MM.1S (cell line): Measurements from ENCODE around the gene CD48.

ENCODE experiments used
- EZH2 ChIP-seq: fragments of 300-600 bp; sonication (generic); optimal IDR thresholded peaks from 2 replicates; pipeline ENCODE3; 2017; ENCODE audit warnings: low read depth, mild to moderate bottlenecking, antibody characterized with exemption, low read length, mixed read lengths
- EZH2phosphoT487 ChIP-seq: fragments of 300-600 bp; sonication (generic); IDR thresholded peaks from 2 replicates; pipeline ENCODE4 v1.6.1; 2018; ENCODE audit warnings: antibody characterized with exemption, low read length
- TF ChIP-seq, protein P1 (sequence below): fragments of 300-600 bp; sonication (generic); IDR thresholded peaks from 2 replicates; pipeline ENCODE4 v1.5.1; 2016; ENCODE audit warnings: antibody characterized with exemption, low read length, mixed read lengths

DNA sequence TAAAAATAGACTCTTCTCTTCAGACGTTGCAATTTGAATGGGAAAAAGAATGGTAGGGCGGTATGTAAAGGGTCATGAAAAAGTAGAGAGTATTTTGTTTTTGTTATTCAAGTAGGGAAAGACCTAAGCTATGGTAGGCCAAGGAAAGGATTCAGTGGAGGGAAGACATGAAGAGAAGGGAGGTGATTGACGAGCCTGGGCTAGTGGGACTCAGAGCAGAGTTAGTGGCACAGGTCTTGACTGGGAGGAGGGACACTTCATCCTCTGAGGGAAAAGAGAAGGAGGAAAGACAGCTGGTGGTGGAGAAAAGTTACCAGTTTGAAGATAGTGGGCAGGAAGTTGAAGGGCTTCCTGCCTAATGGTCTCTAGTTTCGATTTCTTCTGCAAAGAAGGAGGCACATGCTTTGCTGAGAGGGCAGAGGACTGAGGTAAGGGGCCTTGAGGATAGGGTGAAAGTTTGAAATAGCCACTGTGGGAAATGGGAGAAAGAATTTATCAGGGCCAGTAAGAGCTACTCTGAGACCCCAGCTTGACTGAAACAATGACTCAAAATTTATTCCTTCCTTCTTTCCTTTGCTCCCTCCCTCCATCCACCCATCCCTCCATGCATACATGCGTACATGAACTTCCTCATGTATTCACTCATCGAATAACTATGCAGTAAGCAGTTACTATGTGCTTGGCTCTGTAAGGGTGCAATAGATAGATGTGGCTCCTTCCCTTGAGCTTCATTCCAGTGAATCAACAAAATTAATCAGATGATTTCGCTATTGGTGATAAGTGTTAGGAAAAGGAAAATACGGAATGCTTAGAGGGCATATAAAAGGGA, 4.2 kb downstream of the CD48 start:
- no peak for TF ChIP-seq EZH2
- TF ChIP-seq, protein P1, sequence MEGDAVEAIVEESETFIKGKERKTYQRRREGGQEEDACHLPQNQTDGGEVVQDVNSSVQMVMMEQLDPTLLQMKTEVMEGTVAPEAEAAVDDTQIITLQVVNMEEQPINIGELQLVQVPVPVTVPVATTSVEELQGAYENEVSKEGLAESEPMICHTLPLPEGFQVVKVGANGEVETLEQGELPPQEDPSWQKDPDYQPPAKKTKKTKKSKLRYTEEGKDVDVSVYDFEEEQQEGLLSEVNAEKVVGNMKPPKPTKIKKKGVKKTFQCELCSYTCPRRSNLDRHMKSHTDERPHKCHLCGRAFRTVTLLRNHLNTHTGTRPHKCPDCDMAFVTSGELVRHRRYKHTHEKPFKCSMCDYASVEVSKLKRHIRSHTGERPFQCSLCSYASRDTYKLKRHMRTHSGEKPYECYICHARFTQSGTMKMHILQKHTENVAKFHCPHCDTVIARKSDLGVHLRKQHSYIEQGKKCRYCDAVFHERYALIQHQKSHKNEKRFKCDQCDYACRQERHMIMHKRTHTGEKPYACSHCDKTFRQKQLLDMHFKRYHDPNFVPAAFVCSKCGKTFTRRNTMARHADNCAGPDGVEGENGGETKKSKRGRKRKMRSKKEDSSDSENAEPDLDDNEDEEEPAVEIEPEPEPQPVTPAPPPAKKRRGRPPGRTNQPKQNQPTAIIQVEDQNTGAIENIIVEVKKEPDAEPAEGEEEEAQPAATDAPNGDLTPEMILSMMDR = no peak
- no peak for TF ChIP-seq EZH2phosphoT487
